Measurements from ENCODE around the gene APOA1.

The APOA1 gene

GRCh38 chr11:116857936-116858335 is 20.5 kb upstream of the APOA1 start:
- ChIA-PET CTCF (interaction anchor here (0.9 kb wide), 1 partner anchor 22 kb away, joined by 4 read pairs; no protein-coding TSS in a partner anchor), POLR2A (no interaction called here)
- Histone ChIP-seq H3K4me1 (ENCODE audit: control insufficient read depth, insufficient read depth, low read length) (no peaks in the 10 kb centered on the region), H3K4me3 (ENCODE audit: low read depth, low read length) (no peak overlapping the region), H3K27ac (ENCODE audit: extremely low read depth, low read depth, low read length) (no peak overlapping the region), H3K36me3 (ENCODE audit: control insufficient read depth in 2 of 2, insufficient read depth in 1 of 2, low read length in 2 of 2) (peaks cover 0 to 75% of the 10 kb centered on the region in 2 experiments; a peak in 2 of 3 replicates), H3K9me3 (ENCODE audit: control insufficient read depth, insufficient read depth, low read depth, low read length) (no peaks in the 10 kb centered on the region)
- TF ChIP-seq TCF7L2 (IDR thresholded peaks at IDR 0.05; ENCODE audit: borderline replicate concordance, low read depth, low read length) (no peak), ZNF76 (tag by site-specific recombination; IDR thresholded peaks at IDR 0.05; ENCODE audit: borderline replicate concordance, low read depth) (no peak), ZNF660 (tag by site-specific recombination; IDR thresholded peaks at IDR 0.05) (no peak), ZNF747 (tag by site-specific recombination; IDR thresholded peaks at IDR 0.05) (no peak), ZXDB (tag by site-specific recombination; IDR thresholded peaks at IDR 0.05) (no peak), SP2 (tag by site-specific recombination; IDR thresholded peaks at IDR 0.05) (no peak), KLF8 (tag by site-specific recombination; IDR thresholded peaks at IDR 0.05) (no peak), ZNF221 (tag by site-specific recombination; IDR thresholded peaks at IDR 0.05; ENCODE audit: borderline replicate concordance) (no peak), ZFP3 (tag by site-specific recombination; IDR thresholded peaks at IDR 0.05; ENCODE audit: low read depth) (no peak), ZNF266 (tag by site-specific recombination; IDR thresholded peaks at IDR 0.05; ENCODE audit: low read depth) (no peak), KLF17 (tag by site-specific recombination; IDR thresholded peaks at IDR 0.05) (no peak), ZNF621 (tag by site-specific recombination; IDR thresholded peaks at IDR 0.05) (no peak), ZNF140 (tag by site-specific recombination; IDR thresholded peaks at IDR 0.05) (no peak), ZNF10 (tag by site-specific recombination; IDR thresholded peaks at IDR 0.05) (no peak), ZNF555 (tag by site-specific recombination; conservative IDR thresholded peaks at IDR 0.05) (no peak), ZNF426 (tag by site-specific recombination; IDR thresholded peaks at IDR 0.05) (no peak), ZBTB26 (tag by site-specific recombination; optimal IDR thresholded peaks at IDR 0.05) (no peak), ZNF23 (tag by site-specific recombination; IDR thresholded peaks at IDR 0.05; ENCODE audit: borderline replicate concordance) (no peak), ZBTB44 (tag by site-specific recombination; IDR thresholded peaks at IDR 0.05) (no peak), ZNF843 (tag by site-specific recombination; IDR thresholded peaks at IDR 0.05) (no peak)

GRCh38 chr11:116857316-116857715 is 19.9 kb upstream of the APOA1 start:
- no peaks in the 10 kb centered on the region for H3K4me1 ChIP-seq (ENCODE audit: control insufficient read depth, insufficient read depth, low read length)
- H3K9me3 ChIP-seq (ENCODE audit: control insufficient read depth, insufficient read depth, low read depth, low read length), result no peaks in the 10 kb centered on the region
- H3K4me3 ChIP-seq (ENCODE audit: low read depth, low read length), result no peak overlapping the region
- ChIA-PET POLR2A (no interaction called here), CTCF (interaction anchor here (0.6 kb wide), 1 partner anchor 367 kb away, joined by 5 read pairs; no protein-coding TSS in a partner anchor)
- no peak overlapping the region for H3K27ac ChIP-seq (ENCODE audit: extremely low read depth, low read depth, low read length)
- H3K36me3 ChIP-seq (ENCODE audit: control insufficient read depth in 2 of 2, insufficient read depth in 1 of 2, low read length in 2 of 2), result peaks cover 0 to 69% of the 10 kb centered on the region in 2 experiments; a peak in 1 of 3 replicates
- TF ChIP-seq ZNF785 (tag by site-specific recombination; IDR thresholded peaks at IDR 0.05), result no peak
- no peak for TF ChIP-seq ZNF544 (tag by site-specific recombination; IDR thresholded peaks at IDR 0.05)
- TF ChIP-seq ZNF792 (tag by site-specific recombination; IDR thresholded peaks at IDR 0.05), result no peak
- no peak for TF ChIP-seq ZFHX2 (tag by site-specific recombination; conservative IDR thresholded peaks at IDR 0.05)
- TF ChIP-seq PRDM4 (tag by site-specific recombination; IDR thresholded peaks at IDR 0.05), result no peak
- TF ChIP-seq HIC1 (tag by site-specific recombination; IDR thresholded peaks at IDR 0.05), result no peak
- TF ChIP-seq ZNF692 (tag by site-specific recombination; IDR thresholded peaks at IDR 0.05), result no peak
